Panc1 (cell line): ENCODE measurements around the gene UAP1.

ENCODE experiments used
- CTCF ChIP-seq: fragments of 450-650 bp; IDR thresholded peaks from 2 replicates; pipeline ENCODE4 v1.5.1; 2017; ENCODE audit warnings: mild to moderate bottlenecking
- POLR2AphosphoS5 ChIP-seq: IDR thresholded peaks from 2 replicates; pipeline ENCODE4 v1.6.1; 2012; ENCODE audit warnings: mild to moderate bottlenecking, low read depth, low read length, moderate library complexity
- TCF7L2 ChIP-seq: IDR thresholded peaks from 2 replicates; pipeline ENCODE4 v1.6.1; 2011; ENCODE audit warnings: mild to moderate bottlenecking, low read depth, low read length, inconsistent platforms

DNA sequence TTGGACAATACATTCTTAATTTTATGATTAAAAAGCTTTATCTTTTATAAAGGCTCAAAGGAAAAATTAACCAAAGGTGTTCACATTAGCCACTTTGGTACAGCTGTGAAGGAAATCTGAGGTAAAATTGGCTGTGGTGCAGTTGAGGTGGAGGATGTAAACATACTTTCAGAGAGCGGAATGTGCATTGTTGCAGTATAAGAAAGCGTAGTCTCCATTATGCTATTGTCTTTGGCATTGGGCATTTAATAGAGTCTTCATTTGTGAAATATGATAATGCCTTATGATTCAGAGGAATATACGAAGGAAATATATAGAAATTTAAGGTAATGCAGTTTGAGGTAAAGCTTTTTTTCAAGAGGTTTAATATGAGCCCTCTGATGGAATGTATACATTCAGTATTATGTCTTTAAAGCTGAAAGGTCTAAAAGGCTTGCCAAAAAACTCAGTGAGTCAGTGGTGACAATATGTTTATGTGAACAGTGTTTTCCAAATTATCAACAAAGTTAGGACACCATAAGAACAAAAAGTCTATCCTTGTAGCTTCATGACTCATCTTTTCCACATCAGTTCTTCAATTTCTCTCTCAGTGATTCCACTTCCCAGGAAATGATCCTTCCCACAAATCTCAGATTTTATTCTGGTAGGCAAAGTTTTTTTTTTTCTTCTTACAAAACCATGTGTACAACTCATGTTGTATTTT, 43.9 kb downstream of the UAP1 start:
- TF ChIP-seq CTCF (no peak), POLR2AphosphoS5 (no peak), TCF7L2 (no peak)
